ENCODE results near the gene NDOR1.

NDOR1 gene

GRCh38 chr9:137199411-137200121, 5.9 kb upstream of the NDOR1 start:
- no peak for DNase-seq

- DNase-seq: peak; percentile 84 to 96
These were observed 4.9 kb upstream of the NDOR1 start, which contains the start of gene TPRN for GRCh38 chr9:137200311-137201204. TPRN (minus strand) TSS chr9:137200741; CDS start chr9:137200711, 30 bp downstream.

GRCh38 chr9:137201205-137201868, 4.2 kb upstream of the NDOR1 start:
- DNase-seq: no peak

GRCh38 chr9:137202966-137203365, 2.5 kb upstream of the NDOR1 start:
- no peak for DNase-seq

- DNase-seq: no peak
These were observed 772 bp upstream of the NDOR1 start for GRCh38 chr9:137204731-137205125.

- DNase-seq: no peak
These were observed 1.1 kb downstream of the NDOR1 start for GRCh38 chr9:137206602-137207001.

- no peak for DNase-seq
These were observed 6.0 kb downstream of the NDOR1 start for GRCh38 chr9:137211532-137211931.

- no peak for DNase-seq
These were observed 7.0 kb downstream of the NDOR1 start for GRCh38 chr9:137212520-137212919.

GRCh38 chr9:137213160-137214060, 7.9 kb downstream of the NDOR1 start:
- no peak for DNase-seq

GRCh38 chr9:137214620-137215019, 9.1 kb downstream of the NDOR1 start:
- no peak for DNase-seq

GRCh38 chr9:137215196-137215986, 9.9 kb downstream of the NDOR1 start:
- DNase-seq: no peak

GRCh38 chr9:137216188-137216965, 10.9 kb downstream of the NDOR1 start:
- DNase-seq: no peak

- peak; percentile 3 to 30 for DNase-seq
These were observed 12.0 kb downstream of the NDOR1 start for GRCh38 chr9:137217276-137218211.

- no peak for DNase-seq
These were observed 12.8 kb downstream of the NDOR1 start for GRCh38 chr9:137218212-137218753.

GRCh38 chr9:137218754-137219271, 13.3 kb downstream of the NDOR1 start:
- no peak for DNase-seq

GRCh38 chr9:137219757-137220316, 14.3 kb downstream of the NDOR1 start:
- DNase-seq: no peak

- no peak for DNase-seq
These were observed 15.0 kb downstream of the NDOR1 start for GRCh38 chr9:137220317-137221094.

GRCh38 chr9:137221095-137221505, 15.6 kb downstream of the NDOR1 start:
- no peak for DNase-seq

Measured in NCI-H187 (cell line).